Esophagus squamous epithelium (tissue), 5 donors: ENCODE data around the gene APOL3. TPM values are rescaled to one million over a fixed set of nuclear protein-coding genes. Genes with fewer than 3 reads are reported as not detected.
"Not testable (repeated sequence)": the region's sequence is repeated elsewhere in the genome, so short reads cannot be mapped to it uniquely, and the experiment has no call there.

ENCODE experiments used
- DNase-seq: peaks from one replicate; lab custom pipeline; 2025; lab: John Stamatoyannopoulos, UW
- H3K27ac ChIP-seq, 4 donors: fragments of 200-600 bp; sonication (generic); one replicate each; pipeline ENCODE4 v1.5.1; 2016 to 2019; ENCODE audit warnings: mild to moderate bottlenecking in 1 of 4
- H3K27me3 ChIP-seq, 4 donors: fragments of 200-600 bp; sonication (generic); 1 replicate in 3 of 4; 2 replicates in 1 of 4; pipeline versions ENCODE4 v1.5.1 to v1.6.0; 2017 to 2021; ENCODE audit warnings: antibody characterized with exemption in 1 of 4
- H3K36me3 ChIP-seq, 3 donors: fragments of 200-600 bp; sonication (generic); one replicate each; pipeline ENCODE4 v1.5.1; 2016 to 2019
- H3K4me1 ChIP-seq, 3 donors: fragments of 200-600 bp; sonication (generic); one replicate each; pipeline ENCODE4 v1.5.1; 2017 to 2019
- H3K4me3 ChIP-seq, 4 donors: fragments of 200-600 bp; sonication (generic); 1 replicate in 3 of 4; 2 replicates in 1 of 4; pipeline ENCODE4 v1.5.1; 2016 to 2019; ENCODE audit warnings: mild to moderate bottlenecking in 2 of 4, moderate library complexity in 1 of 4
- H3K9me3 ChIP-seq, 3 donors: fragments of 200-600 bp; sonication (generic); one replicate each; pipeline ENCODE4 v1.5.1; 2016 to 2019
- CTCF ChIP-seq, 6 experiments: fragments of 450-650 bp in 4 of 6; fragments of 200-600 bp in 2 of 6; sonication (generic) in 2 of 6; IDR thresholded peaks; one replicate each; pipeline ENCODE4 v1.5.1; 2016 to 2019; ENCODE audit warnings: antibody characterized with exemption in 6 of 6, mild to moderate bottlenecking in 4 of 6, moderate library complexity in 4 of 6
- POLR2A ChIP-seq, 4 donors: fragments of 450-650 bp; IDR thresholded peaks; one replicate each; pipeline ENCODE4 v1.6.1; 2017; ENCODE audit warnings: antibody characterized with exemption in 4 of 4, mild to moderate bottlenecking in 4 of 4, moderate library complexity in 3 of 4
- WGBS, 2 donors: methylation state at CpG; one replicate each; pipeline ENCODE4 v1.1.5; 2018; 5-methylcytosine and 5-hydroxymethylcytosine counted together
- intact Hi-C: fragments of 100-400 bp; cut with DNase I; formaldehyde crosslinking; loops from one replicate; pipeline ENCODE4 v1.15.0; 2022
- total RNA-seq, 4 donors: library from RNA; depleted of rRNA; stranded (reverse); fragments of >200 nt; gene quantifications; one replicate each; pipeline ENCODE4 v1.1.0, GENCODE V29; 2016
- donor health status: DM: yes; HTN: yes; CAD: no.

The APOL3 gene
- total RNA-seq, 4 donors from 2014 or later = 6.8 to 48.1 (median 17.0) TPM

DNA sequence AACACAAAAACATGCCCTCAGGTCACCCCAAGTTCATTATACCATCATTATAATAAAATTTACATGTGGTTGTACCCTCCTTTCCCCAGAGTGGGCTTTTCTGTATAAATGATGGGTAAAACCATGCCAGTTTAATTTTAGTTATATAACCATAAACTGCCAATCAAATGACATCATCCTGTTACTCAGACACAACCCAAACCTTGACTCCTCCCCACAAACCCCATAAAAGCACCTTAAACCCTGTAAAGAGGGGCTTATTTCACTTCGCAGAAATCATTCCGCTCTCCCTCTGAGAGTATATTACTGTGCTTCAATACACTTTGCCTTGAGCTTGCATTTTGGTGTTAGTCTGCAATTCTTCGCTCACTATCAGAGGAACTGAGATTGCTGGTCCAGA is 5.5 kb upstream of the APOL3 start:
- intact Hi-C loops = no loop called here
- Histone ChIP-seq H3K36me3 (no peaks in the 10 kb centered on the region), H3K27me3 (no peaks in the 10 kb centered on the region), H3K27ac (no peak overlapping the region), H3K9me3 (no peaks in the 10 kb centered on the region), H3K4me3 (no peak overlapping the region), H3K4me1 (peaks cover 0 to 40% (median 11%) of the 10 kb centered on the region in 3 donors)
- no peak for TF ChIP-seq CTCF (IDR thresholded peaks at IDR 0.05)
- TF ChIP-seq POLR2A (IDR thresholded peaks at IDR 0.05) = no peak
- no peak for DNase-seq
- WGBS, 2 donors = 88 to 95% methylated on average over 3 of the region's 3 CpGs

DNA sequence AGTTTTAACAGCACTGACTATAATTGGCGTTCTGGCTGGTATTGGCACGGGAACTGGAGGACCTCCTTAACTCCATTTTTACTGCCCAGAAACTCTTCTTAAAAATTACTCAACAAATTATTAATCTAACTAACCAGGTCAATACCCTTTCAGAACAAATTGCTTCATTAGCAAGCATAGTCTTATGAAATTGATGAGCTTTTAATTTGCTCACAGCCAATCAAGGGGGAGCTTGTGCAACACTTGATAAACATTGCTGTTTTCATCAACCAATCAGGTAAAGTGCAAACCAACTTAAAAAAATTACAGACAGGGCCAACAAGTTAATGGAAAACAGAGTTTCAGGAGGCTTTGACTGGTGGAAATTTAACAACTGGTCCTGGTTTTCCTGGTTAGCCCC is 4.6 kb upstream of the APOL3 start:
- no peaks in the 10 kb centered on the region for H3K36me3 ChIP-seq
- no peak for TF ChIP-seq CTCF (IDR thresholded peaks at IDR 0.05)
- TF ChIP-seq POLR2A (IDR thresholded peaks at IDR 0.05) = no peak
- intact Hi-C loops = no loop called here
- H3K27ac ChIP-seq = peak overlapping the region in 1 of 4 donors; percentile 66
- 48 to 53% methylated on average over 2 of the region's 2 CpGs for WGBS, 2 donors
- H3K27me3 ChIP-seq = no peaks in the 10 kb centered on the region
- DNase-seq = no peak
- no peak overlapping the region for H3K4me3 ChIP-seq
- H3K9me3 ChIP-seq = no peaks in the 10 kb centered on the region
- H3K4me1 ChIP-seq = peaks cover 4 to 49% (median 15%) of the 10 kb centered on the region in 3 donors

- Histone ChIP-seq H3K27ac (peak overlapping the region in 1 of 4 donors; percentile 66), H3K4me3 (no peak overlapping the region), H3K4me1 (peaks cover 10 to 55% (median 21%) of the 10 kb centered on the region in 3 donors), H3K27me3 (no peaks in the 10 kb centered on the region), H3K9me3 (no peaks in the 10 kb centered on the region), H3K36me3 (no peaks in the 10 kb centered on the region)
- intact Hi-C loops = no loop called here
- 18 to 35% methylated on average over 1 of the region's 1 CpG for WGBS, 2 donors
- TF ChIP-seq POLR2A (IDR thresholded peaks at IDR 0.05) = no peak
- TF ChIP-seq CTCF (IDR thresholded peaks at IDR 0.05) = no peak
- no peak for DNase-seq
Observed at GRCh38 chr22:36164621-36165020, 4.1 kb upstream of the APOL3 start.

DNA sequence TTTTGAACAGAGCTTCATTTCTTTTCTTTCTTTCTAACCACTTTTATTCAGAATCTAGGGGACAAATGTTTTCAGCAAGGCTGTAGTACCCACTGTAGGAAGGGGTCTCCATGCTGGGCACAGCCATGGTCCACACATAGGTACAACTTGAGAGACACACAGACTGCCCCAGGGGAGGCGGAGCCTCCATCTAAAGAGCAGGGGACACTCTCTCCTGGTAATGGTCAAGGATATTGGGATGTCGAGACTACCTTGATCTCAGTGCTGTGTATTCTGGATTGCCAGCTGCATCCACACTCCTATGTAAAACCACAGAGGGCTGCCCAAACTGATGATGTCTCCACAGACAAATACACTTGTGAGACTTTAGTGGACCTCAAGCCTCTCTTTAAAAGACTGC is 2.9 kb upstream of the APOL3 start:
- no peaks in the 10 kb centered on the region for H3K27me3 ChIP-seq
- H3K4me1 ChIP-seq = peaks cover 17 to 66% (median 32%) of the 10 kb centered on the region in 3 donors
- H3K36me3 ChIP-seq = no peaks in the 10 kb centered on the region
- WGBS, 2 donors = 97% methylated on average over 2 of the region's 2 CpGs; no CpG with 5 or more reads in 1 of the 2 donors
- H3K9me3 ChIP-seq = no peaks in the 10 kb centered on the region
- H3K4me3 ChIP-seq = no peak overlapping the region
- no peak for TF ChIP-seq CTCF (IDR thresholded peaks at IDR 0.05)
- TF ChIP-seq POLR2A (IDR thresholded peaks at IDR 0.05) = no peak
- intact Hi-C loops = no loop called here
- no peak for DNase-seq
- H3K27ac ChIP-seq = peak overlapping the region in 1 of 4 donors; percentile 92

GRCh38 chr22:36162127-36163034 is 1.8 kb upstream of the APOL3 start:
- peaks cover 21 to 77% (median 41%) of the 10 kb centered on the region in 3 donors for H3K4me1 ChIP-seq

GRCh38 chr22:36161793-36162126 is 1.2 kb upstream of the APOL3 start:
- WGBS, 2 donors = 40 to 52% methylated on average over 5 of the region's 5 CpGs
- peaks cover 24 to 83% (median 44%) of the 10 kb centered on the region in 3 donors for H3K4me1 ChIP-seq

More at GRCh38 chr22:36162127-36163034, 1.8 kb upstream of the APOL3 start:
- peak overlapping the region in 3 of 4 donors; percentile 19 to 95 (median 92) for H3K27ac ChIP-seq
- no peak for TF ChIP-seq POLR2A (IDR thresholded peaks at IDR 0.05)
- TF ChIP-seq CTCF (IDR thresholded peaks at IDR 0.05) = no peak
- WGBS, 2 donors = 50 to 80% methylated on average over 6 of the region's 6 CpGs
- intact Hi-C loops = no loop called here
- no peaks in the 10 kb centered on the region for H3K36me3 ChIP-seq
- DNase-seq = no peak
- no peak overlapping the region for H3K4me3 ChIP-seq
- H3K27me3 ChIP-seq = no peaks in the 10 kb centered on the region
- no peaks in the 10 kb centered on the region for H3K9me3 ChIP-seq

More at GRCh38 chr22:36161793-36162126, 1.2 kb upstream of the APOL3 start:
- H3K36me3 ChIP-seq, H3K4me3 ChIP-seq, DNase-seq, intact Hi-C loops, H3K9me3 ChIP-seq, H3K27me3 ChIP-seq: not testable (repeated sequence)
- peak overlapping the region in 3 of 4 donors; percentile 19 to 95 (median 92) for H3K27ac ChIP-seq
